ENCODE results near the gene WDFY4.

DNA sequence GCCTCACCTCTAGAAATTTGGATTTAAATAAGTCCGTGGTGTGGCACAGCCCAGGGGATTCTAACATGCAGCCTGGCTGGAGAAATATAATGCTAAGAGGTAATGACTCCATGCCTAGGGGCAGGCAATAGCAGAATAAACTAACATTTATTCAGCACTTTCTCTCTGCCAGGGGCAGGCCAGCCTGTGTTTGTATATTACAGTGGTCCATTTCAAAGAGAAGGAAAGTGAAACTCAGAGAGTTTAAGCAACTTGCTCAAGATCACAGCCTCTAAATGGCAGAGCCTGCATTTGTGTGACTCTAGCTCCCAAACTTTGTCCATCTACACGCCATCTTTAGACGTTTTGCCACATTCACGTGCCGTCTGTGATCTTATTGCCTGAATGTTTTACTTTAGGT is 261.7 kb downstream of the WDFY4 start:
- no peak for TF ChIP-seq POLR2A (IDR thresholded peaks at IDR 0.05)
- TF ChIP-seq, protein P1, sequence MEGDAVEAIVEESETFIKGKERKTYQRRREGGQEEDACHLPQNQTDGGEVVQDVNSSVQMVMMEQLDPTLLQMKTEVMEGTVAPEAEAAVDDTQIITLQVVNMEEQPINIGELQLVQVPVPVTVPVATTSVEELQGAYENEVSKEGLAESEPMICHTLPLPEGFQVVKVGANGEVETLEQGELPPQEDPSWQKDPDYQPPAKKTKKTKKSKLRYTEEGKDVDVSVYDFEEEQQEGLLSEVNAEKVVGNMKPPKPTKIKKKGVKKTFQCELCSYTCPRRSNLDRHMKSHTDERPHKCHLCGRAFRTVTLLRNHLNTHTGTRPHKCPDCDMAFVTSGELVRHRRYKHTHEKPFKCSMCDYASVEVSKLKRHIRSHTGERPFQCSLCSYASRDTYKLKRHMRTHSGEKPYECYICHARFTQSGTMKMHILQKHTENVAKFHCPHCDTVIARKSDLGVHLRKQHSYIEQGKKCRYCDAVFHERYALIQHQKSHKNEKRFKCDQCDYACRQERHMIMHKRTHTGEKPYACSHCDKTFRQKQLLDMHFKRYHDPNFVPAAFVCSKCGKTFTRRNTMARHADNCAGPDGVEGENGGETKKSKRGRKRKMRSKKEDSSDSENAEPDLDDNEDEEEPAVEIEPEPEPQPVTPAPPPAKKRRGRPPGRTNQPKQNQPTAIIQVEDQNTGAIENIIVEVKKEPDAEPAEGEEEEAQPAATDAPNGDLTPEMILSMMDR (IDR thresholded peaks at IDR 0.05), result no peak
